Astrocyte of the cerebellum (primary cell): ENCODE measurements around the gene RESP18.
A peak's percentile ranks its signal among the peaks of the same experiment; 100 is the strongest.

ENCODE experiments used
- DNase-seq: peaks from one replicate; pipeline ENCODE4 v3.0.0-alpha.2; 2011; ENCODE audit warnings: low read depth
- H3K4me3 ChIP-seq: 2 replicates; pipeline ENCODE4 v1.5.1; 2011; ENCODE audit warnings: mild to moderate bottlenecking, low read depth, low read length, moderate library complexity
- in situ Hi-C: cut with HindIII; loops from 2 replicates; pipeline ENCODE4 v1.10.0; 2017; ENCODE audit warnings: low sequenced_read_pairs
- TF ChIP-seq, protein P1 (sequence below): IDR thresholded peaks from 2 replicates; pipeline ENCODE4 v1.5.1; 2012; ENCODE audit warnings: low read length, low read depth, moderate library complexity, mild to moderate bottlenecking; ENCODE audit errors: missing control alignments

RESP18 gene

DNA sequence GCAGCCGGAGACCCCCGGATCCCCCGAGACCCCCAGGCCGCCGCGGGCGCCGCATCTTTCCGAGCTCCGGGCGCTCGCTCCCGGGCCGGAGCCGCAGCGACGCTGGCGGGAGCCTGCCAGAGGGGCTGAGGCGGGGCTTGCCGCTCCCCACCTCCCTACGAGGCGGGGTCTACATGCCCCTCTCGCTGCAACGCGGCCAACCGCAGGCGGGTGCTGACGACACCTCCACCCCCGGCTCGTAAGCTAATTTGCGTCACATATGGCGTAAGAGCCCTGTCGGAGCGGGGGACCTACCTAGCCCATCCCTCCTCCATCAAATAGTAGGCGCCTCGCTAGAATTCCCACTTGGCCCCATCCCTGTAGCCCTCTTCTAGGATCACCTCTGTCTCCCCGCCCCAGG lies 23.3 kb downstream of the RESP18 start, which contains the start of gene PTPRN:
PTPRN (minus strand) TSS at position 124 of the 400 bp plus-strand sequence; CDS start at position 55, 69 bp downstream.
- in situ Hi-C loops: no loop called here
- no peak for DNase-seq
- TF ChIP-seq, protein P1, sequence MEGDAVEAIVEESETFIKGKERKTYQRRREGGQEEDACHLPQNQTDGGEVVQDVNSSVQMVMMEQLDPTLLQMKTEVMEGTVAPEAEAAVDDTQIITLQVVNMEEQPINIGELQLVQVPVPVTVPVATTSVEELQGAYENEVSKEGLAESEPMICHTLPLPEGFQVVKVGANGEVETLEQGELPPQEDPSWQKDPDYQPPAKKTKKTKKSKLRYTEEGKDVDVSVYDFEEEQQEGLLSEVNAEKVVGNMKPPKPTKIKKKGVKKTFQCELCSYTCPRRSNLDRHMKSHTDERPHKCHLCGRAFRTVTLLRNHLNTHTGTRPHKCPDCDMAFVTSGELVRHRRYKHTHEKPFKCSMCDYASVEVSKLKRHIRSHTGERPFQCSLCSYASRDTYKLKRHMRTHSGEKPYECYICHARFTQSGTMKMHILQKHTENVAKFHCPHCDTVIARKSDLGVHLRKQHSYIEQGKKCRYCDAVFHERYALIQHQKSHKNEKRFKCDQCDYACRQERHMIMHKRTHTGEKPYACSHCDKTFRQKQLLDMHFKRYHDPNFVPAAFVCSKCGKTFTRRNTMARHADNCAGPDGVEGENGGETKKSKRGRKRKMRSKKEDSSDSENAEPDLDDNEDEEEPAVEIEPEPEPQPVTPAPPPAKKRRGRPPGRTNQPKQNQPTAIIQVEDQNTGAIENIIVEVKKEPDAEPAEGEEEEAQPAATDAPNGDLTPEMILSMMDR: no peak
- H3K4me3 ChIP-seq: peak within 1 kb of the TSS; percentile 19

DNA sequence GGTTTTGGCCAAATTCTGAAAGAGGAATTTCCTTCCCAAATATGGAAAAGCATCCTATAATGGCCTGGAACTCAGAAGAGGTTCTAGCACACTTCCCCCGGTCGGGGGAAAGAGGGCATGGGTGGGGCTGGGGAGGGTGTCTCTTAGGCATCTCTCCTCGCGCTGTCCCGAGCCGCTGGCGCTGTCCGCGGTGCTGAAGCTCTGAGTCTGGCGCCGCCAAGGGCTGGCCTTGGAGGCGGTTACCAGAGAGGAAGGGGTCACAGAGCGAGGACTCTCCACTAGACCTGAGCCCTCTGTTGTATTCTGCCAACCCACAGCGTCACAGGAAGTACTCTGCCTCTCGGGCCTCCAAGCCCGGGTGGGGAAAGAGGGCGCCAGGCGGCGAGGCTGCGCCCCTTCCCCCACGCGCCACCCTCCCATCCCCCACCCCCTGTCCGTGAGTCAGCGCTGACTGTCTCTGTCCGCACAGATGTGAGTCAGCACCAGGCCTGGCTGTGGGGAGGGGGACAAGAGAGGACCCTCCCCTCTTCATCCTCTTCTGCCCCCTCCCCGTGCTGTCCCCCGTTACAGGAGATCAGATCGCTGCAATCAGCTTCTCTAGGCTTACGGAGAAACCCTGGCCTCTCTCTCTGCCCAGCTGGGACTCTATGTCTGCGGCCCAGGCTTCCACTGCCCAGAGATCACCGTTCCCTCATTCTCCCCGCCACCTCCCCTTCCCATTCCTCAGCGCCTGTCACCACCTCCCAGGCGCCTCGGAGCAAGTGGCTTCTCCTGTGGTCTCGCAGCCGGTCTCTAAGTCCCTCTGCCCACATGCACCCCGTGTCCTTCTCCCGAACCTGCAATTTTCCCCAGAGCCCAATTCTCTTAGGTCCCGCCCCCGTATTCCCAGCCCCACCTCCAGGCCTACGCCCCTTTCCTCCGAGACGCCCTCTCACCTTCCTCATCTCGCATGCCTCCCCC lies 24.1 kb downstream of the RESP18 start:
- in situ Hi-C loops: no loop called here
- peak overlapping the region; percentile 19 for H3K4me3 ChIP-seq
- TF ChIP-seq, protein P1: no peak
- DNase-seq: no peak

DNA sequence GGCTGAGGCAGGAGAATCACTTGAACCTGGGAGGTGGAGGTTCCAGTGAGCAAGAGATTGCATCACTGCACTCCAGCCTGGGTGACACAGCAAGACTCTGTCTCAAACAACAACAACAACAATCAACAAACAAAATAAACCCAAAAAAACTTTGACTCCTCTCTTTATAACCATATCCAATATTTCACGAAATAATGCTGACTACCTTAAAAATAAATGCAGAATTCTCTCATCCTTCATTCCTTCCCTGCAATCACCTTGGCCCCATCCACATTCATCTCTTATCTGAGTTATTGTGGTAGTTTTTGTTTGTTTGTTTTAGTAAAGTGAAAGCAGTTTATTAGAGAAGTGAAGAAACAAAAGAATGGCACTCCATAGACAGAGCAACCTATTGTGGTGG lies 26.5 kb downstream of the RESP18 start:
- TF ChIP-seq, protein P1: no peak
- in situ Hi-C loops: no loop called here
- no peak overlapping the region for H3K4me3 ChIP-seq
- no peak for DNase-seq

DNA sequence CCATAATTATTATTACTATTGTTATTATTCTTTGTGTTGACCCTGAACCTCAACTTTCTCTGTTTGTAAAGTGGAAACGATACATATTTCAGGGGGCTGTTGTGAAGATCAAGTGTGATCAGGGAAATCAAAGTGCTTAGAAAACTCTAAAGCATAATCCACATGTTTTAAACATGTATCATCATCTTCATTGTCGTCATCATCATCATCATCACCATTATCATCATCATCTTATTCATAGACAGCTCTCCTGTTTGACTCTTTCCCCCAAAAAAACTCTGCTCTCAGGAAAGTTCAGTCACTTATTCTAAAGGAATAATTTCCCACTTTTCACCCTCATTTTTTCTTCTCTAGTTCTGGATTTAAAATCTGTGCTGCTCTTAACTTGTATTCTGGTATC lies 28.3 kb downstream of the RESP18 start:
- no peak overlapping the region for H3K4me3 ChIP-seq
- in situ Hi-C loops: no loop called here
- DNase-seq: no peak
- TF ChIP-seq, protein P1: no peak

DNA sequence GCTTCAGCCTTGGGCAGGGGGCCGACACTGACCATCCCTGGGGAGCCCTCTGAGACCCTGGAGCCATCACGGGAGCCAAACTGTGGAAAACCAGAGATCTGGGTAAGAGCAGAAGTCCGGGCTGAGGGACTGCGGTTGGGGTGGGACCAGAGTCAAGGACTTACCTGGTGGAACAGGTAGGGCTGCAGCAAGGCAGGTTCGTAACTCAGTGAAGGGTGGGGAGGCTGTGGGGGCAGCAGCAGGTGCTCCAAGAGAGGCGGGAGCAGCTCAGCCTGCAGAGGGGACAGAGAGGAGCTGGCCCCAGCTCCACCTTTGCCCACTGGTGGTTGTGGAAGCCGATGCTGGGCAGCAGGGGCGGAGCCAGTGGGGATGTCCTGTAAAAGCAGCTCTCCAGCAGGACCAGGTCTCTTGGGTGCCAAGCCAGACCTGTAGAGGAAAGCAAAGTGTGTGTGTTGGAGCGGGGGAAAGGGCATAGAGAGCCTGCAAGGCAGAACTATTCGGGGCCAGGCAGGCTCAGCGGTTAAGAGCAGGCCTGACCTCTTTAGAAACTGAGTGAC lies 30.1 kb downstream of the RESP18 start:
- in situ Hi-C loops: no loop called here
- no peak for DNase-seq
- no peak overlapping the region for H3K4me3 ChIP-seq
- TF ChIP-seq, protein P1: no peak

DNA sequence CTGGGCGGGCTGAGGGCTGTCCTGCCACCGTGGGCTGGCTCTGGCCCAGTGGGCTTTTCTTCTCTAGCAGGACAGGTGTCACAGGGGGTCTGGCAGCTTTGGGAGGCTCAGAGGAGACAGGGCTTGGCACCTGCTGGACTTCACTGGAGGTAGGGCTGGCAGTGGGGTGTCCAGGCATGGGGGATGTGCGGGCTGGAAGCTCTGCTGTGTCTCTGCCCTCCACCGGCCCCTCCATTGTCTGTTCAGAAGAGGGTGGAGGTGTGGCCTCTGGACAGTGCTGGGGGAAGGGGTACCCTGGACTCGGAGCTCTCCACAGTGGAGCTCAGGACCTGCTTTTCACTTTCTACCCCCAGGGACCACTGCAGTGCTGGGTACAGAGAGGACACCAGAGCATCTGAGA lies 32.5 kb downstream of the RESP18 start:
- no peak for DNase-seq
- H3K4me3 ChIP-seq: no peak overlapping the region
- in situ Hi-C loops: no loop called here
- TF ChIP-seq, protein P1: no peak
